GM23338 (cell line): ENCODE data around the gene CTU2. TPM values are rescaled to one million over a fixed set of nuclear protein-coding genes. Genes with fewer than 3 reads are reported as not detected.
A peak's percentile ranks its signal among the peaks of the same experiment; 100 is the strongest.

Experiments
- ATAC-seq: fragments of 200-7000 bp; cut with Tn5 transposase; 3 replicates; pipeline ENCODE4 v1.9.1; 2020
- DNase-seq: peaks from one replicate; pipeline ENCODE4 v3.0.0-alpha.2; 2015; ENCODE audit warnings: low spot score
- H2AFZ ChIP-seq: fragments of 200-600 bp; sonication (generic); 2 replicates; pipeline ENCODE4 v1.8.0; 2016; ENCODE audit warnings: antibody characterized with exemption, mild to moderate bottlenecking, moderate library complexity
- H3F3A ChIP-seq: fragments of 200-600 bp; sonication (generic); replicated peaks from 2 replicates; pipeline ENCODE4 v1.8.0; 2017; ENCODE audit warnings: antibody characterized with exemption, mixed run types, low read depth
- H3K27ac ChIP-seq: fragments of 200-600 bp; sonication (generic); 2 replicates; pipeline ENCODE4 v1.6.1; 2016; ENCODE audit warnings: low read depth
- H3K27me3 ChIP-seq: fragments of 200-600 bp; sonication (generic); 2 replicates; pipeline ENCODE4 v1.8.0; 2016; ENCODE audit warnings: mild to moderate bottlenecking, mixed run types, moderate library complexity; ENCODE audit not compliant: insufficient read depth
- H3K36me3 ChIP-seq: fragments of 200-600 bp; sonication (generic); 2 replicates; pipeline ENCODE4 v1.8.0; 2016; ENCODE audit warnings: mild to moderate bottlenecking; ENCODE audit not compliant: insufficient read depth
- H3K4me1 ChIP-seq: fragments of 200-600 bp; sonication (generic); 2 replicates; pipeline ENCODE4 v1.8.0; 2016; ENCODE audit warnings: mild to moderate bottlenecking, moderate library complexity; ENCODE audit not compliant: insufficient read depth
- H3K4me2 ChIP-seq: fragments of 200-600 bp; sonication (generic); 2 replicates; pipeline ENCODE4 v1.7.1; 2017; ENCODE audit warnings: mixed run types
- H3K4me3 ChIP-seq: fragments of 200-600 bp; sonication (generic); 2 replicates; pipeline ENCODE4 v1.6.1; 2016; ENCODE audit warnings: mixed run types
- H3K79me2 ChIP-seq: fragments of 200-600 bp; sonication (generic); replicated peaks from 2 replicates; pipeline ENCODE4 v1.8.0; 2017; ENCODE audit warnings: mild to moderate bottlenecking; ENCODE audit not compliant: insufficient read depth
- H3K9me2 ChIP-seq: fragments of 200-600 bp; sonication (generic); 2 replicates; pipeline ENCODE4 v1.8.0; 2017; ENCODE audit not compliant: insufficient read depth
- H4K20me1 ChIP-seq: fragments of 200-600 bp; sonication (generic); replicated peaks from 2 replicates; pipeline ENCODE4 v1.8.0; 2017; ENCODE audit warnings: mild to moderate bottlenecking; ENCODE audit not compliant: insufficient read depth
- H3K27ac Mint-ChIP-seq: 2 replicates; pipeline ENCODE4 v1.8.0; 2020; ENCODE audit warnings: inconsistent platforms, mild to moderate bottlenecking, moderate library complexity, mixed read lengths
- H3K27me3 Mint-ChIP-seq: 3 replicates; pipeline ENCODE4 v1.8.0; 2022; ENCODE audit warnings: low read depth, mild to moderate bottlenecking, moderate library complexity, mixed read lengths, inconsistent platforms; ENCODE audit not compliant: insufficient read depth, poor library complexity
- H3K36me3 Mint-ChIP-seq: 3 replicates; pipeline ENCODE4 v1.8.0; 2021; ENCODE audit warnings: low read depth, mild to moderate bottlenecking, inconsistent platforms, moderate library complexity, mixed read lengths
- H3K4me1 Mint-ChIP-seq: 3 replicates; pipeline ENCODE4 v1.8.0; 2020; ENCODE audit warnings: mild to moderate bottlenecking, inconsistent platforms, mixed read lengths
- H3K4me3 Mint-ChIP-seq: 3 replicates; pipeline ENCODE4 v1.8.0; 2021; ENCODE audit warnings: moderate library complexity, mild to moderate bottlenecking, inconsistent platforms, mixed read lengths
- H3K9me3 Mint-ChIP-seq: 3 replicates; pipeline ENCODE4 v1.8.0; 2020; ENCODE audit warnings: moderate library complexity, mild to moderate bottlenecking, inconsistent platforms, mixed read lengths
- CREB1 ChIP-seq: fragments of 250-450 bp; sonication (Bioruptor Pico); IDR thresholded peaks from 2 replicates; pipeline ENCODE4 v1.5.0; 2020; ENCODE audit warnings: low read depth, mild to moderate bottlenecking, moderate library complexity
- EZH2phosphoT487 ChIP-seq: fragments of 200-600 bp; sonication (generic); IDR thresholded peaks from one replicate; pipeline ENCODE4 v1.8.1; 2018; ENCODE audit warnings: antibody characterized with exemption; ENCODE audit not compliant: unreplicated experiment
- JUNB ChIP-seq: IDR thresholded peaks from one replicate; pipeline ENCODE4 v1.6.1; 2016; ENCODE audit warnings: antibody characterized with exemption; ENCODE audit not compliant: unreplicated experiment
- POLR2AphosphoS5 ChIP-seq: IDR thresholded peaks from 2 replicates; pipeline ENCODE4 v1.6.1; 2016; ENCODE audit warnings: antibody characterized with exemption, low read depth
- polyA plus RNA-seq: library from polyadenylated mRNA; unstranded; fragments of >200 nt; fragmentation: Nextera tagmentation; extraction: Ambion mirVana; gene quantifications from 2 replicates; pipeline ENCODE4 v1.2.1, GENCODE V29; 2016
- total RNA-seq: library from RNA; depleted of rRNA; stranded (reverse); fragments of >200 nt; shearing (Covaris generic); gene quantifications from 2 replicates; pipeline ENCODE4 v1.2.3, GENCODE V29; 2014
- TF ChIP-seq, protein P1 (sequence below): fragments of 250-450 bp; sonication (Bioruptor Pico); IDR thresholded peaks from 2 replicates; pipeline ENCODE4 v1.5.0; 2020; ENCODE audit warnings: mild to moderate bottlenecking, moderate library complexity
- TF ChIP-seq, protein P2 (sequence below), 2 experiments: fragments of 200-600 bp in 1 of 2; sonication (generic) in 1 of 2; conservative IDR thresholded peaks; 2 replicates each; pipeline versions ENCODE4 v1.5.1 to v1.6.1; 2016 to 2017; ENCODE audit warnings: antibody characterized with exemption in 2 of 2, low read depth in 2 of 2, mild to moderate bottlenecking in 2 of 2, moderate library complexity in 1 of 2
- TF ChIP-seq, protein P3 (sequence below): IDR thresholded peaks from 2 replicates; pipeline ENCODE4 v1.6.1; 2016; ENCODE audit warnings: antibody characterized with exemption

The CTU2 gene
- total and polyA plus RNA-seq, 2 experiments from 2014 or later, result 22.3 to 25.7 TPM

DNA sequence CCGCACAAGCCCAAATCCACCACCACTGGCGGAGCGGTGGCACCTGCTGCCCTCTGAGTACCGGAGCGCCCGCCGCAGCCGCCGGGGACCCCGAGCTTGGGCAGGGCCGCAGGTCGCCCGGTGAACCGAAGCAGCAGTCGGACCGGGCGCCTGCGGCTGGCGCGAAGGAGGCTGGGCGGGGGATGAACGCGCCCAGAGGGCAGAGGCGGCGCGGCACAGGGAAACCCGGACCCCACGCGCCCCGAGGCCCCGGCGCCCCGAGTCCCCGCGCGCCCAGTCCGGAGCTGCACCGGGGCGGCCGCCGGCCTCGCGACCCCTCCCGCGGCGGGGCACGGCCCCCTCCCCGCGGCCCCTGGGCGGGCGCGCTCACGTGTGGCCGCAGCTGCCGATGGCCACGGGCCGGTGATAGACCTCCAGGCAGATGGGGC is 488 bp upstream of the CTU2 start:
- TF ChIP-seq, protein P1, sequence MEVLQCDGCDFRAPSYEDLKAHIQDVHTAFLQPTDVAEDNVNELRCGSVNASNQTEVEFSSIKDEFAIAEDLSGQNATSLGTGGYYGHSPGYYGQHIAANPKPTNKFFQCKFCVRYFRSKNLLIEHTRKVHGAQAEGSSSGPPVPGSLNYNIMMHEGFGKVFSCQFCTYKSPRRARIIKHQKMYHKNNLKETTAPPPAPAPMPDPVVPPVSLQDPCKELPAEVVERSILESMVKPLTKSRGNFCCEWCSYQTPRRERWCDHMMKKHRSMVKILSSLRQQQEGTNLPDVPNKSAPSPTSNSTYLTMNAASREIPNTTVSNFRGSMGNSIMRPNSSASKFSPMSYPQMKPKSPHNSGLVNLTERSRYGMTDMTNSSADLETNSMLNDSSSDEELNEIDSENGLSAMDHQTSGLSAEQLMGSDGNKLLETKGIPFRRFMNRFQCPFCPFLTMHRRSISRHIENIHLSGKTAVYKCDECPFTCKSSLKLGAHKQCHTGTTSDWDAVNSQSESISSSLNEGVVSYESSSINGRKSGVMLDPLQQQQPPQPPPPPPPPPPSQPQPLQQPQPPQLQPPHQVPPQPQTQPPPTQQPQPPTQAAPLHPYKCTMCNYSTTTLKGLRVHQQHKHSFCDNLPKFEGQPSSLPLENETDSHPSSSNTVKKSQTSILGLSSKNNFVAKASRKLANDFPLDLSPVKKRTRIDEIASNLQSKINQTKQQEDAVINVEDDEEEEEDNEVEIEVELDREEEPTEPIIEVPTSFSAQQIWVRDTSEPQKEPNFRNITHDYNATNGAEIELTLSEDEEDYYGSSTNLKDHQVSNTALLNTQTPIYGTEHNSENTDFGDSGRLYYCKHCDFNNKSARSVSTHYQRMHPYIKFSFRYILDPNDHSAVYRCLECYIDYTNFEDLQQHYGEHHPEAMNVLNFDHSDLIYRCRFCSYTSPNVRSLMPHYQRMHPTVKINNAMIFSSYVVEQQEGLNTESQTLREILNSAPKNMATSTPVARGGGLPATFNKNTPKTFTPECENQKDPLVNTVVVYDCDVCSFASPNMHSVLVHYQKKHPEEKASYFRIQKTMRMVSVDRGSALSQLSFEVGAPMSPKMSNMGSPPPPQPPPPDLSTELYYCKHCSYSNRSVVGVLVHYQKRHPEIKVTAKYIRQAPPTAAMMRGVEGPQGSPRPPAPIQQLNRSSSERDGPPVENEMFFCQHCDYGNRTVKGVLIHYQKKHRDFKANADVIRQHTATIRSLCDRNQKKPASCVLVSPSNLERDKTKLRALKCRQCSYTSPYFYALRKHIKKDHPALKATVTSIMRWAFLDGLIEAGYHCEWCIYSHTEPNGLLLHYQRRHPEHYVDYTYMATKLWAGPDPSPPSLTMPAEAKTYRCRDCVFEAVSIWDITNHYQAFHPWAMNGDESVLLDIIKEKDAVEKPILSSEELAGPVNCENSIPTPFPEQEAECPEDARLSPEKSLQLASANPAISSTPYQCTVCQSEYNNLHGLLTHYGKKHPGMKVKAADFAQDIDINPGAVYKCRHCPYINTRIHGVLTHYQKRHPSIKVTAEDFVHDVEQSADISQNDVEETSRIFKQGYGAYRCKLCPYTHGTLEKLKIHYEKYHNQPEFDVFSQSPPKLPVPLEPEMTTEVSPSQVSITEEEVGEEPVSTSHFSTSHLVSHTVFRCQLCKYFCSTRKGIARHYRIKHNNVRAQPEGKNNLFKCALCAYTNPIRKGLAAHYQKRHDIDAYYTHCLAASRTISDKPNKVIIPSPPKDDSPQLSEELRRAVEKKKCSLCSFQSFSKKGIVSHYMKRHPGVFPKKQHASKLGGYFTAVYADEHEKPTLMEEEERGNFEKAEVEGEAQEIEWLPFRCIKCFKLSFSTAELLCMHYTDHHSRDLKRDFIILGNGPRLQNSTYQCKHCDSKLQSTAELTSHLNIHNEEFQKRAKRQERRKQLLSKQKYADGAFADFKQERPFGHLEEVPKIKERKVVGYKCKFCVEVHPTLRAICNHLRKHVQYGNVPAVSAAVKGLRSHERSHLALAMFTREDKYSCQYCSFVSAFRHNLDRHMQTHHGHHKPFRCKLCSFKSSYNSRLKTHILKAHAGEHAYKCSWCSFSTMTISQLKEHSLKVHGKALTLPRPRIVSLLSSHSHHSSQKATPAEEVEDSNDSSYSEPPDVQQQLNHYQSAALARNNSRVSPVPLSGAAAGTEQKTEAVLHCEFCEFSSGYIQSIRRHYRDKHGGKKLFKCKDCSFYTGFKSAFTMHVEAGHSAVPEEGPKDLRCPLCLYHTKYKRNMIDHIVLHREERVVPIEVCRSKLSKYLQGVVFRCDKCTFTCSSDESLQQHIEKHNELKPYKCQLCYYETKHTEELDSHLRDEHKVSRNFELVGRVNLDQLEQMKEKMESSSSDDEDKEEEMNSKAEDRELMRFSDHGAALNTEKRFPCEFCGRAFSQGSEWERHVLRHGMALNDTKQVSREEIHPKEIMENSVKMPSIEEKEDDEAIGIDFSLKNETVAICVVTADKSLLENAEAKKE (CRISPR knock-in tag), result no peak
- TF ChIP-seq, protein P2, sequence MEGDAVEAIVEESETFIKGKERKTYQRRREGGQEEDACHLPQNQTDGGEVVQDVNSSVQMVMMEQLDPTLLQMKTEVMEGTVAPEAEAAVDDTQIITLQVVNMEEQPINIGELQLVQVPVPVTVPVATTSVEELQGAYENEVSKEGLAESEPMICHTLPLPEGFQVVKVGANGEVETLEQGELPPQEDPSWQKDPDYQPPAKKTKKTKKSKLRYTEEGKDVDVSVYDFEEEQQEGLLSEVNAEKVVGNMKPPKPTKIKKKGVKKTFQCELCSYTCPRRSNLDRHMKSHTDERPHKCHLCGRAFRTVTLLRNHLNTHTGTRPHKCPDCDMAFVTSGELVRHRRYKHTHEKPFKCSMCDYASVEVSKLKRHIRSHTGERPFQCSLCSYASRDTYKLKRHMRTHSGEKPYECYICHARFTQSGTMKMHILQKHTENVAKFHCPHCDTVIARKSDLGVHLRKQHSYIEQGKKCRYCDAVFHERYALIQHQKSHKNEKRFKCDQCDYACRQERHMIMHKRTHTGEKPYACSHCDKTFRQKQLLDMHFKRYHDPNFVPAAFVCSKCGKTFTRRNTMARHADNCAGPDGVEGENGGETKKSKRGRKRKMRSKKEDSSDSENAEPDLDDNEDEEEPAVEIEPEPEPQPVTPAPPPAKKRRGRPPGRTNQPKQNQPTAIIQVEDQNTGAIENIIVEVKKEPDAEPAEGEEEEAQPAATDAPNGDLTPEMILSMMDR (conservative IDR thresholded peaks at IDR 0.05; ENCODE audit: low read depth in 2 of 2), result no peak
- TF ChIP-seq POLR2AphosphoS5 (no peak), EZH2phosphoT487 (no peak), CREB1 (CRISPR knock-in tag) (no peak), JUNB (no peak)
- TF ChIP-seq, protein P3, sequence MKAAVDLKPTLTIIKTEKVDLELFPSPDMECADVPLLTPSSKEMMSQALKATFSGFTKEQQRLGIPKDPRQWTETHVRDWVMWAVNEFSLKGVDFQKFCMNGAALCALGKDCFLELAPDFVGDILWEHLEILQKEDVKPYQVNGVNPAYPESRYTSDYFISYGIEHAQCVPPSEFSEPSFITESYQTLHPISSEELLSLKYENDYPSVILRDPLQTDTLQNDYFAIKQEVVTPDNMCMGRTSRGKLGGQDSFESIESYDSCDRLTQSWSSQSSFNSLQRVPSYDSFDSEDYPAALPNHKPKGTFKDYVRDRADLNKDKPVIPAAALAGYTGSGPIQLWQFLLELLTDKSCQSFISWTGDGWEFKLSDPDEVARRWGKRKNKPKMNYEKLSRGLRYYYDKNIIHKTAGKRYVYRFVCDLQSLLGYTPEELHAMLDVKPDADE, result no peak
- Histone ChIP-seq H3K79me2 (peaks cover 44% of the 10 kb centered on the region), H2AFZ (no peak overlapping the region), H3K9me2 (no peaks in the 10 kb centered on the region), H3K4me1 (peaks cover 5% of the 10 kb centered on the region; the same call in 1 of the 2 replicates), H3K36me3 (no peaks in the 10 kb centered on the region), H3F3A (0 out of 2 replicates have a peak, but pooled peaks cover 2% of the 10 kb centered on the region), H4K20me1 (peaks cover 5% of the 10 kb centered on the region), H3K4me3 (peak overlapping the region; percentile 92), H3K4me2 (peak overlapping the region; percentile 99), H3K27me3 (no peaks in the 10 kb centered on the region), H3K27ac (no peak overlapping the region)
- Mint-ChIP-seq H3K9me3 (no peaks in the 10 kb centered on the region), H3K4me3 (peak overlapping the region; percentile 88), H3K27me3 (peaks cover 17% of the 10 kb centered on the region), H3K4me1 (peaks cover 20% of the 10 kb centered on the region), H3K27ac (no peak overlapping the region), H3K36me3 (no peaks in the 10 kb centered on the region; the same call in 2 of the 3 replicates)
- ATAC-seq, result peak; percentile 17
- DNase-seq, result no peak
